ENCODE results near the gene KRTAP10-11. TPM values are rescaled to one million over a fixed set of nuclear protein-coding genes. Genes with fewer than 3 reads are reported as not detected.
"Not testable (repeated sequence)": the region's sequence is repeated elsewhere in the genome, so short reads cannot be mapped to it uniquely, and the experiment has no call there.

KRTAP10-11 gene
- total RNA-seq (2014; rRNA removed; shearing (Covaris generic); ENCODE audit: low replicate concordance) = not detected in 2 replicates

GRCh38 chr21:44646366-44647221 lies at the start of gene KRTAP10-11:
Gene KRTAP10-11 (plus strand): TSS chr21:44646414. CDS start chr21:44646459, 45 bp downstream.
- H3K36me3 ChIP-seq (ENCODE audit: insufficient read depth, low read length); H2AFZ ChIP-seq (ENCODE audit: low read length): not testable (repeated sequence)

GRCh38 chr21:44598061-44598460 lies 48.2 kb upstream of the KRTAP10-11 start:
- DNase-seq = no peak
- no peaks in the 10 kb centered on the region for H3K9me3 ChIP-seq (ENCODE audit: low read length)
- no peak overlapping the region for H3K9ac ChIP-seq (ENCODE audit: low read length)
- H3K4me3 ChIP-seq (ENCODE audit: low read length) = no peak overlapping the region
- no peaks in the 10 kb centered on the region for H3K27me3 ChIP-seq (ENCODE audit: low read length)
- no peaks in the 10 kb centered on the region for H3K79me2 ChIP-seq (ENCODE audit: low read length)
- no peak overlapping the region for H2AFZ ChIP-seq (ENCODE audit: low read length)
- no peaks in the 10 kb centered on the region for H4K20me1 ChIP-seq (ENCODE audit: insufficient read depth, low read depth, low read length)
- H3K4me2 ChIP-seq (ENCODE audit: low read depth, low read length, poor library complexity, severe bottlenecking) = no peak overlapping the region
- H3K27ac ChIP-seq (ENCODE audit: low read length) = no peak overlapping the region
- no peaks in the 10 kb centered on the region for H3K36me3 ChIP-seq (ENCODE audit: insufficient read depth, low read length)
- no peaks in the 10 kb centered on the region for H3K4me1 ChIP-seq (ENCODE audit: low read length)
- H3K9me2 ChIP-seq (replicated peaks; ENCODE audit: insufficient read depth, low read length) = no peaks in the 10 kb centered on the region

More at GRCh38 chr21:44646366-44647221, at the start of gene KRTAP10-11:
- not testable (repeated sequence) for H3K79me2 ChIP-seq (ENCODE audit: low read length); H3K4me3 ChIP-seq (ENCODE audit: low read length); H3K9me2 ChIP-seq (replicated peaks; ENCODE audit: insufficient read depth, low read length); H4K20me1 ChIP-seq (ENCODE audit: insufficient read depth, low read depth, low read length); H3K27ac ChIP-seq (ENCODE audit: low read length); H3K4me2 ChIP-seq (ENCODE audit: low read depth, low read length, poor library complexity, severe bottlenecking); H3K9me3 ChIP-seq (ENCODE audit: low read length); H3K9ac ChIP-seq (ENCODE audit: low read length); H3K27me3 ChIP-seq (ENCODE audit: low read length); H3K4me1 ChIP-seq (ENCODE audit: low read length); DNase-seq

- Histone ChIP-seq H3K9me2 (replicated peaks; ENCODE audit: insufficient read depth, low read length) (no peaks in the 10 kb centered on the region), H3K36me3 (ENCODE audit: insufficient read depth, low read length) (no peaks in the 10 kb centered on the region), H3K27me3 (ENCODE audit: low read length) (no peaks in the 10 kb centered on the region), H3K27ac (ENCODE audit: low read length) (no peak overlapping the region), H3K4me3 (ENCODE audit: low read length) (no peak overlapping the region), H3K4me1 (ENCODE audit: low read length) (no peaks in the 10 kb centered on the region), H3K9ac (ENCODE audit: low read length) (no peak overlapping the region), H3K4me2 (ENCODE audit: low read depth, low read length, poor library complexity, severe bottlenecking) (no peak overlapping the region), H3K79me2 (ENCODE audit: low read length) (no peaks in the 10 kb centered on the region), H3K9me3 (ENCODE audit: low read length) (no peaks in the 10 kb centered on the region), H2AFZ (ENCODE audit: low read length) (no peak overlapping the region), H4K20me1 (ENCODE audit: insufficient read depth, low read depth, low read length) (no peaks in the 10 kb centered on the region)
- no peak for DNase-seq
These were observed 46.8 kb upstream of the KRTAP10-11 start for GRCh38 chr21:44599264-44600029.

- not testable (repeated sequence) for H3K27ac ChIP-seq (ENCODE audit: low read length); H3K27me3 ChIP-seq (ENCODE audit: low read length); DNase-seq; H4K20me1 ChIP-seq (ENCODE audit: insufficient read depth, low read depth, low read length); H3K9me3 ChIP-seq (ENCODE audit: low read length); H3K9ac ChIP-seq (ENCODE audit: low read length); H3K4me3 ChIP-seq (ENCODE audit: low read length); H3K9me2 ChIP-seq (replicated peaks; ENCODE audit: insufficient read depth, low read length); H3K4me2 ChIP-seq (ENCODE audit: low read depth, low read length, poor library complexity, severe bottlenecking); H3K36me3 ChIP-seq (ENCODE audit: insufficient read depth, low read length); H3K4me1 ChIP-seq (ENCODE audit: low read length); H2AFZ ChIP-seq (ENCODE audit: low read length); H3K79me2 ChIP-seq (ENCODE audit: low read length)
These were observed 45.9 kb upstream of the KRTAP10-11 start, which contains the start of gene KRTAP10-7 for GRCh38 chr21:44600118-44600978. Gene KRTAP10-7 (plus strand): TSS chr21:44600597. CDS start chr21:44600622, 25 bp downstream.

GRCh38 chr21:44601091-44601490 lies 45.1 kb upstream of the KRTAP10-11 start:
- not testable (repeated sequence) for H3K4me3 ChIP-seq (ENCODE audit: low read length); H3K27me3 ChIP-seq (ENCODE audit: low read length); H4K20me1 ChIP-seq (ENCODE audit: insufficient read depth, low read depth, low read length); H3K4me1 ChIP-seq (ENCODE audit: low read length); H3K79me2 ChIP-seq (ENCODE audit: low read length); DNase-seq; H3K9ac ChIP-seq (ENCODE audit: low read length); H2AFZ ChIP-seq (ENCODE audit: low read length); H3K9me3 ChIP-seq (ENCODE audit: low read length); H3K36me3 ChIP-seq (ENCODE audit: insufficient read depth, low read length); H3K27ac ChIP-seq (ENCODE audit: low read length); H3K9me2 ChIP-seq (replicated peaks; ENCODE audit: insufficient read depth, low read length); H3K4me2 ChIP-seq (ENCODE audit: low read depth, low read length, poor library complexity, severe bottlenecking)

GRCh38 chr21:44601596-44602462 lies 44.4 kb upstream of the KRTAP10-11 start:
- Histone ChIP-seq H3K9me2 (replicated peaks; ENCODE audit: insufficient read depth, low read length) (no peaks in the 10 kb centered on the region), H3K9me3 (ENCODE audit: low read length) (no peaks in the 10 kb centered on the region), H3K79me2 (ENCODE audit: low read length) (no peaks in the 10 kb centered on the region), H3K9ac (ENCODE audit: low read length) (no peak overlapping the region), H2AFZ (ENCODE audit: low read length) (no peak overlapping the region), H3K4me1 (ENCODE audit: low read length) (no peaks in the 10 kb centered on the region), H3K4me3 (ENCODE audit: low read length) (no peak overlapping the region), H4K20me1 (ENCODE audit: insufficient read depth, low read depth, low read length) (no peaks in the 10 kb centered on the region), H3K4me2 (ENCODE audit: low read depth, low read length, poor library complexity, severe bottlenecking) (no peak overlapping the region), H3K27ac (ENCODE audit: low read length) (no peak overlapping the region), H3K36me3 (ENCODE audit: insufficient read depth, low read length) (no peaks in the 10 kb centered on the region), H3K27me3 (ENCODE audit: low read length) (no peaks in the 10 kb centered on the region)
- no peak for DNase-seq

GRCh38 chr21:44602463-44602850 lies 43.8 kb upstream of the KRTAP10-11 start:
- Histone ChIP-seq H2AFZ (ENCODE audit: low read length) (no peak overlapping the region), H3K4me2 (ENCODE audit: low read depth, low read length, poor library complexity, severe bottlenecking) (no peak overlapping the region), H3K79me2 (ENCODE audit: low read length) (no peaks in the 10 kb centered on the region), H3K4me3 (ENCODE audit: low read length) (no peak overlapping the region), H3K9ac (ENCODE audit: low read length) (no peak overlapping the region), H3K9me3 (ENCODE audit: low read length) (no peaks in the 10 kb centered on the region), H3K36me3 (ENCODE audit: insufficient read depth, low read length) (no peaks in the 10 kb centered on the region), H3K27me3 (ENCODE audit: low read length) (no peaks in the 10 kb centered on the region), H3K27ac (ENCODE audit: low read length) (no peak overlapping the region), H3K9me2 (replicated peaks; ENCODE audit: insufficient read depth, low read length) (no peaks in the 10 kb centered on the region), H3K4me1 (ENCODE audit: low read length) (no peaks in the 10 kb centered on the region), H4K20me1 (ENCODE audit: insufficient read depth, low read depth, low read length) (no peaks in the 10 kb centered on the region)
- DNase-seq = no peak

Data from Karpas-422 (cell line).